ENCODE data around the gene ENOX1. TPM values are rescaled to one million over a fixed set of nuclear protein-coding genes. Genes with fewer than 3 reads are reported as not detected.

The ENOX1 gene
- total RNA-seq, 1 experiment from 2014 or later: 0.35 TPM

DNA sequence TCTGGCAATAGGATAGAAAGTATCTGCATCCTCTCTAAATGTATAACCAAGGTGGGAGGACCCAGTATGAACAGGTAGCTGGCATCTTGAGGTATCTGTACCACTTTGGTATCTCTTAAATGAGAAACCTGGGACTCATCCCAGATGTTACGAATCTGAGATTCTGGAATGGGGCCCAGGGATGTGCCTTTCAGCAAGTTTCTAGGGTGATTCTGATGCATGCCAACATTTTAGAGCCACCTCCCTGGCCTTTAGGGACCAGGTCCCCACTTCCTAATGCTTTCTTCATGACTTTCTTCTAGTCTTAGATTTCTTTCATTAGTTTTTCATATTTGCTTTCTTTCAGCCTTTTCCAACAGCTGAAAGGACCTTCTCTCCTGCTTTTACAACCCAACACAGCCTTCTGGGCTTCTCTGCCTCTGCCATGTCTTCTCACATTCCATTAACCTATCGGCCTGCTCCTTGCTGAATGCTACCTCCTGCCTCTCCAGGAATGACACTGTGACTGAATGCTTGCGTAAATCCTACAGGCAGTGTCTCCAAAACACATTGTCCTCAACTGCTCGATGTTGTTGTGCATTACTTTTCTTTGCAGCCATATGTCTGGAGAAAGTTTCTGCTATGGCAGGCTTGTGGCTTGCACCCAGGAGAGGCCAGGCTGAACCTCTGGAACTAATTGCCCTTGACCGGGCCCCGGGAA lies 479.4 kb downstream of the ENOX1 start:
- Histone ChIP-seq H3K79me2 (ENCODE audit: low read depth) (no peaks in the 10 kb centered on the region), H2AFZ (no peak overlapping the region), H3K4me2 (no peak overlapping the region), H3K4me1 (replicated peaks; ENCODE audit: insufficient read depth) (no peaks in the 10 kb centered on the region), H3K9me3 (ENCODE audit: insufficient read depth, low read depth) (no peaks in the 10 kb centered on the region), H4K20me1 (ENCODE audit: insufficient read depth) (no peaks in the 10 kb centered on the region), H3F3A (ENCODE audit: insufficient read depth, low read depth) (no peaks in the 10 kb centered on the region), H3K27me3 (ENCODE audit: insufficient read depth, low read depth) (no peaks in the 10 kb centered on the region), H3K9me2 (ENCODE audit: insufficient read depth) (no peaks in the 10 kb centered on the region), H3K27ac (no peak overlapping the region), H3K4me3 (no peak overlapping the region), H3K36me3 (ENCODE audit: low read depth) (no peaks in the 10 kb centered on the region)
- ChIA-PET POLR2A (ENCODE audit: unreplicated experiment) (no interaction called here), CTCF (no interaction called here)
- no TSS peak for BruUV-seq (replicated peaks)
- TF ChIP-seq, protein P1, sequence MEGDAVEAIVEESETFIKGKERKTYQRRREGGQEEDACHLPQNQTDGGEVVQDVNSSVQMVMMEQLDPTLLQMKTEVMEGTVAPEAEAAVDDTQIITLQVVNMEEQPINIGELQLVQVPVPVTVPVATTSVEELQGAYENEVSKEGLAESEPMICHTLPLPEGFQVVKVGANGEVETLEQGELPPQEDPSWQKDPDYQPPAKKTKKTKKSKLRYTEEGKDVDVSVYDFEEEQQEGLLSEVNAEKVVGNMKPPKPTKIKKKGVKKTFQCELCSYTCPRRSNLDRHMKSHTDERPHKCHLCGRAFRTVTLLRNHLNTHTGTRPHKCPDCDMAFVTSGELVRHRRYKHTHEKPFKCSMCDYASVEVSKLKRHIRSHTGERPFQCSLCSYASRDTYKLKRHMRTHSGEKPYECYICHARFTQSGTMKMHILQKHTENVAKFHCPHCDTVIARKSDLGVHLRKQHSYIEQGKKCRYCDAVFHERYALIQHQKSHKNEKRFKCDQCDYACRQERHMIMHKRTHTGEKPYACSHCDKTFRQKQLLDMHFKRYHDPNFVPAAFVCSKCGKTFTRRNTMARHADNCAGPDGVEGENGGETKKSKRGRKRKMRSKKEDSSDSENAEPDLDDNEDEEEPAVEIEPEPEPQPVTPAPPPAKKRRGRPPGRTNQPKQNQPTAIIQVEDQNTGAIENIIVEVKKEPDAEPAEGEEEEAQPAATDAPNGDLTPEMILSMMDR (conservative IDR thresholded peaks at IDR 0.05): no peak
- TF ChIP-seq EZH2 (IDR thresholded peaks at IDR 0.05; ENCODE audit: low read depth): no peak
- intact Hi-C loops (cut with micrococcal nuclease; ENCODE audit: unreplicated experiment): loop anchor here (10.0 kb wide), 2 partner anchors 153 to 567 kb away; partner anchors contain the start of genes CCDC122 and LACC1
- no peak for DNase-seq

DNA sequence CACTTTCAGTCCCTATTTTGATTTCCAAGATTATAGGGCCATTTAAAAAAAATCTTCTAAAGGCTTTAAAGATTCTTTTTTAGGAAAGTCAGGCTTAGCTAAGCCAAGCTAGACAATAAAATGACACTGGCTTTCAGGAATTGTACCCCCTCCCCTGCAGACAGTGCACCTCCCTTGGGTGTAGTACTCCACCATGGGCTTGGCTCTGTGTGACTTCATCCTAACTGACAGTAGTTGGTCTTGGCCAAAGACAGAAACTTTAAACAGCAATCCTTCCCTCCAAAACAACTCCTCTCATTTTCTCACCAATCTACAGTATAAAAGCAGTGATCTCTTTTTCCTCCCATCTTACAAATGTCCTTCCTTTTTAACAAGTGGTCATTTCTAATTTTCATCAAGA lies 480.4 kb downstream of the ENOX1 start:
- Histone ChIP-seq H2AFZ (no peak overlapping the region), H3K4me3 (no peak overlapping the region), H4K20me1 (ENCODE audit: insufficient read depth) (no peaks in the 10 kb centered on the region), H3F3A (ENCODE audit: insufficient read depth, low read depth) (no peaks in the 10 kb centered on the region), H3K27me3 (ENCODE audit: insufficient read depth, low read depth) (no peaks in the 10 kb centered on the region), H3K36me3 (ENCODE audit: low read depth) (no peaks in the 10 kb centered on the region), H3K4me1 (replicated peaks; ENCODE audit: insufficient read depth) (no peaks in the 10 kb centered on the region), H3K4me2 (no peak overlapping the region), H3K9me3 (ENCODE audit: insufficient read depth, low read depth) (no peaks in the 10 kb centered on the region), H3K27ac (no peak overlapping the region), H3K79me2 (ENCODE audit: low read depth) (no peaks in the 10 kb centered on the region), H3K9me2 (ENCODE audit: insufficient read depth) (no peaks in the 10 kb centered on the region)
- CTCF ChIA-PET: no interaction called here
- no TSS peak for BruUV-seq (replicated peaks)
- TF ChIP-seq, protein P1 (conservative IDR thresholded peaks at IDR 0.05): no peak
- TF ChIP-seq EZH2 (IDR thresholded peaks at IDR 0.05; ENCODE audit: low read depth): no peak
- POLR2A ChIA-PET (ENCODE audit: unreplicated experiment): no interaction called here
- intact Hi-C loops (cut with micrococcal nuclease; ENCODE audit: unreplicated experiment): loop anchor here (10.0 kb wide), 2 partner anchors 152 to 568 kb away; partner anchors contain the start of genes CCDC122 and LACC1
- no peak for DNase-seq

DNA sequence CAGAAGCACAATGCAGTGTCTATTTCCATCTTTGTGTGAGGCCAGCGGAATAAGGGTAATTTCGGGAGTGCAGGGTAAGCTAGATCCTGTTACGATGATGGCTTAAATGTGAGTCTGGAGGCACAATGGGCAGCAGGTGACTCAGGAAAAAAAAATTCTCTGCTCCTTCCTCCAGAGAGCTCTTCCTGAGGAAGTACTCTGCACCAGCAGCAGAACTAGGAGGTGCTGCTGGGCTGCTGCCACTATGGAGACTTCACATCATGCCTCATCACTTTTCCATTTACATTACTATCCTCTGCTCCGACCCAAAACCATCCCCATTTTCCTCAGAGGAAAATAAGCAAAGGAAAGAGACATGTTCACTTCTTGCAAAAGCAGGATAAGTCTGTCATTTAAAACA lies 481.4 kb downstream of the ENOX1 start:
- no peaks in the 10 kb centered on the region for H3K9me3 ChIP-seq (ENCODE audit: insufficient read depth, low read depth)
- no peak overlapping the region for H2AFZ ChIP-seq
- no peak overlapping the region for H3K4me2 ChIP-seq
- BruUV-seq (replicated peaks): no TSS peak
- H3K36me3 ChIP-seq (ENCODE audit: low read depth): no peaks in the 10 kb centered on the region
- no peaks in the 10 kb centered on the region for H3K79me2 ChIP-seq (ENCODE audit: low read depth)
- H4K20me1 ChIP-seq (ENCODE audit: insufficient read depth): no peaks in the 10 kb centered on the region
- no peaks in the 10 kb centered on the region for H3K9me2 ChIP-seq (ENCODE audit: insufficient read depth)
- ChIA-PET CTCF (no interaction called here), POLR2A (ENCODE audit: unreplicated experiment) (no interaction called here)
- DNase-seq: no peak
- intact Hi-C loops (cut with micrococcal nuclease; ENCODE audit: unreplicated experiment): loop anchor here (10.0 kb wide), 2 partner anchors 151 to 569 kb away; partner anchors contain the start of genes CCDC122 and LACC1
- no peak overlapping the region for H3K4me3 ChIP-seq
- H3K4me1 ChIP-seq (replicated peaks; ENCODE audit: insufficient read depth): no peaks in the 10 kb centered on the region
- H3K27me3 ChIP-seq (ENCODE audit: insufficient read depth, low read depth): no peaks in the 10 kb centered on the region
- H3F3A ChIP-seq (ENCODE audit: insufficient read depth, low read depth): no peaks in the 10 kb centered on the region
- TF ChIP-seq, protein P1 (conservative IDR thresholded peaks at IDR 0.05): no peak
- no peak for TF ChIP-seq EZH2 (IDR thresholded peaks at IDR 0.05; ENCODE audit: low read depth)
- H3K27ac ChIP-seq: no peak overlapping the region
